ENCODE measurements around the gene INSYN2A.

DNA sequence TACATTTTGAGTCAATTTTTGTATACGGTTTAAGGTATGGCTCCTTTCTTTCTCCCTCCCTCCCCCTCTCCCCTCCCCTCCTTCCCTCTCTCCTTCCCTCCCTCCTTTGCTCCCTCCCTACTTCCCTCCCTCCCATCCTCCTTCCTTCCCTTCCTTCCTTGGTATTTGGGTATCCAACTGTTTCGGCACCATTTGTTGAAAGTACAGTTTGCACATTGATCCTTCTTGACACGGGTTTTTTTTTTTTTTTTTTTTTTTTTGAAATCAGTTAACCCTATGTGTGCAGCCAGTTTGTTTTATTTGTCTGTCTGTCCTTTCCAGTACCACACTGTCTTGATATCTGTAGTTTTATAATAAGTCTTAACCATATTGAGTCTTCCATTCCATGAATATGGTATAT, 39.9 kb upstream of the INSYN2A start:
- TF ChIP-seq, protein P1, sequence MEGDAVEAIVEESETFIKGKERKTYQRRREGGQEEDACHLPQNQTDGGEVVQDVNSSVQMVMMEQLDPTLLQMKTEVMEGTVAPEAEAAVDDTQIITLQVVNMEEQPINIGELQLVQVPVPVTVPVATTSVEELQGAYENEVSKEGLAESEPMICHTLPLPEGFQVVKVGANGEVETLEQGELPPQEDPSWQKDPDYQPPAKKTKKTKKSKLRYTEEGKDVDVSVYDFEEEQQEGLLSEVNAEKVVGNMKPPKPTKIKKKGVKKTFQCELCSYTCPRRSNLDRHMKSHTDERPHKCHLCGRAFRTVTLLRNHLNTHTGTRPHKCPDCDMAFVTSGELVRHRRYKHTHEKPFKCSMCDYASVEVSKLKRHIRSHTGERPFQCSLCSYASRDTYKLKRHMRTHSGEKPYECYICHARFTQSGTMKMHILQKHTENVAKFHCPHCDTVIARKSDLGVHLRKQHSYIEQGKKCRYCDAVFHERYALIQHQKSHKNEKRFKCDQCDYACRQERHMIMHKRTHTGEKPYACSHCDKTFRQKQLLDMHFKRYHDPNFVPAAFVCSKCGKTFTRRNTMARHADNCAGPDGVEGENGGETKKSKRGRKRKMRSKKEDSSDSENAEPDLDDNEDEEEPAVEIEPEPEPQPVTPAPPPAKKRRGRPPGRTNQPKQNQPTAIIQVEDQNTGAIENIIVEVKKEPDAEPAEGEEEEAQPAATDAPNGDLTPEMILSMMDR (conservative IDR thresholded peaks at IDR 0.05) = no peak
- no peak for TF ChIP-seq ZFX (IDR thresholded peaks at IDR 0.05)

Measured in C4-2B (cell line).